ENCODE measurements around the gene CSNK2B.

CSNK2B gene

DNA sequence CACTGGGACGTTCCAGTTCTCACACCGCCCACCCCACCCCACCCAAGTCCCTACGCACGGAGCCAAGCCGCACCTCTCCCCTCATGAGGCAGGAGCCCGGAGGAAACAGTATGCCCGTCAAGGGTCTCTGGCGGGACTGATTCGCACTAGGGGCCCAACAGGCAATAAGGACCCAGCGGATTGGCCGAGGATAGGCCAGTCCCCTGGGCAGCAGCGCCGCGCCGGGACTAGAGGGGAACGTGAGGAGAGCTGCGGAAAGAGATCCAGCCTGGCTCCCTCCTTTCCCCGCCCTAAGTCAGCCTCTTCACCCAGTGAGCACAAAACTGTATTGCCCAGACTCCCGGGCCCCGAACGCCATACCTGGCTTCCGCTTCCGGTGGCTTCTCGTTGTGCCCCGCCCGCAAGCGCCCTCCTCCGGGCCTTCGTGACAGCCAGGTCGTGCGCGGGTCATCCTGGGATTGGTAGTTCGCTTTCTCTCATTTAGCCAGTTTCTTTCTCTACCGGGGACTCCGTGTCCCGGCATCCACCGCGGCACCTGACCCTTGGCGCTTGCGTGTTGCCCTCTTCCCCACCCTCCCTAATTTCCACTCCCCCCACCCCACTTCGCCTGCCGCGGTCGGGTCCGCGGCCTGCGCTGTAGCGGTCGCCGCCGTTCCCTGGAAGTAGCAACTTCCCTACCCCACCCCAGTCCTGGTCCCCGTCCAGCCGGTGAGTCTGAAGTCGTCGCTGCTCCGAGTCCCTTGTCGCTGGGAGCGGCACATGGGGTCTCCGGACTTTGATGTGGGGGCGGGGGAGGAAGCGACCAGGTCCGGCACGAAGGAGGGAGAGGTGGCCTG is at the start of gene CSNK2B:
Gene CSNK2B, plus strand, starts transcription at position 580 of the 836 bp plus-strand sequence. CDS start 752 bp downstream, outside the sequence.
- DNase-seq (ENCODE audit: low read depth) = peak; percentile 95

GRCh38 chr6:31617010-31617409 is 48.9 kb upstream of the CSNK2B start:
- DNase-seq (ENCODE audit: low read depth) = no peak

DNA sequence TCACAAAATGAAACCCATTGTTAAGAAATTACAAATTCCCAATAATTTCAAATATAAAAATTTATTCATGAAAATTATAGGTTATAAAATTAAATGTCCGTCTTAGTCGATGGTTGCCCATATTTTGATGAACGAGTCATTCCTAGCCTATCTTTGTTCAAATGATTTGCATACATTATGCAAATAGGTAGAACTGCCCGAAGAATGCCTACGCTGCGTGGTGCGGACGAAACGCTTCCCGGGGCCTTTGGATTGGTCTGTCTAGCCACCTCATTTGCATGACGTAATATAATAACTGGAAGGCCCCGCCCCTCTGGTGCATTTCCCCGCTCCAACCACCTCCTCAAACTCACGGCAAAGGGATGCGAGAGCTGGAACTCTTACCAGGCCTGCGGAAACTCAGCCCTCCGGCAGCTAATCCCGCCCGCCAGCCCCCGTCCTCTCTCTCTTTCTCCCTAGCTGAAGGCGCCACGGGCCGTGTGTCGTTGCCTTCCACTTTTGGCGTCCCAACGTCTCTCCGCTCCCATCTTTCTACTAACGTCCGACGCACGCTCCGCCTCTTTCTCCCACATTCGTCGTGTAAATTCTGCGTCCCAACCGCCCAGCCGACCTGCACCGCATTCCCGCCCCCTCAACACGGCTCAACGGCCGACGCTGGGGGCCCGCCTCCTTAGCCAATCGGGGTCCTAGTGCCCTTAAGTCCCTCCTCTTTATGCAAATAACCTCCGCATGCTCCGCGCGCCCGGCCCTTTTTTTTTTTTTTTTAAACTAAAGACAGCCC is 45.9 kb upstream of the CSNK2B start:
- peak; percentile 98 for DNase-seq (ENCODE audit: low read depth)

DNA sequence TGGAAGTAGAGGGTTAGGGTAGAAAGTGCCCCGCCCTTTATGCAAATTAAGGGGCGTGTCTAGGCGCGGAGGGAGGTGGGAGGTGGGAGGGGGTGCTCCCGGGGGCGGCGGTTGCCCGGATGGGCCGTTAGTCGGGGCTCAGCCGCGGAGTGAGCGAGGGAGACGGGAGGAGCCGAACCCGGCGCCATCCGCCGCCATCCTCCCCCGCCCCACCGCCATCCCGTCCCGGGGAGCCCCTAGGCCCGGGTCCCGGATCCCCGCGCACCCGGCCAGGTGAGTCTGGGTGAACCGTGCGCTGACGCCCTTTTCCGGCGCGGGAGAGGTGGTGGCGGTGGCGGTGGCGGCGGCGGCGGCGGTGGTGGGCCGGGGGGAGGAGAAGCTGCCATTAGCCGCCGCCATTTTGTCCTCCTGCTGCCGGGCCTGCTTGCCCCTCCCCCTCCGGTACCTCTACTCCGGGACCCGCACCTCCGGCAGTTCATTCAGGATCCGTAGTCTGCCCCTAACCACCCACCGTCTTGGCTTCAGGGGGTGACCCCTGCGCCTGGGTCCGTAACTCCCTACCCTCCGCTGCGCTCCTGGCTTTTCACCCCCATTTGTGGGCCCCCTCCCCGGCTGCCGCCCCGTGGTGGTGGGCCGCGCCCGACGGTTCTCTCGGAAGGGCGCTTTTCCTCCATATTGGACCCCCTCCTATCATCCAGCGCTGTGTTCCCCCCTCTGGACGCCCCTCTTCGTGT is 45.1 kb upstream of the CSNK2B start, which contains the start of gene PRRC2A:
Gene PRRC2A, plus strand, starts transcription at position 130 of the 734 bp plus-strand sequence. CDS start 2,075 bp downstream, outside the sequence.
- no peak for DNase-seq (ENCODE audit: low read depth)

DNA sequence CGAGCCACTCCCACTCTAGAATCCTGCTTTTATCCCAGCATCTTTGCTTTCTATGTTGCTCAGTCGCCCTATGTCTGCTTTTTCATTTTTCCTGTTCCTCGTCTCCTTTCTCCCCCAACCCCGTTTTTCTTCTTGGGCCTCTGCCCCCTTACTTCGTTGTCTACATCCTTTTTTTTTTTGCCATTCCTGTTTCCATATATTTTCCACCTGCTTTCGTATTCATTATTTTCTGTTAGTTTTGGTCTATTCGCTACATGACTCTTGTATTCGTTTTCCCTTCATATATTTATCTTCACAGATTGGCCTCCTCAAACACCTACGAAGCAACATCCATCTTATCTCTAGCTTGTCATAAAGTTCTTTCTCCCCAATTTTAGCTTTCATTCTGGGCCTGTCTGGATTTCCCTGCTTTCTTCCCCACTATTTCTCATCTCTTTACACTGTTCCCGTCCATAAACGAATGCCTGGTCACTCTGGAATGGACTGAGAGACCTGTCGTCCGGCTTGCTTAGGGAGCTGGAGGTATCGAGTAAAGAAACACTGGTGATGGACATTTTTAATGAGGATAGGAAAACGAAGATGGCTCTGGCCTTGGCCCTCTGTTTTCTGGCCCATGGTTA is 44.5 kb upstream of the CSNK2B start:
- DNase-seq (ENCODE audit: low read depth) = no peak

- DNase-seq (ENCODE audit: low read depth) = no peak
Measured at GRCh38 chr6:31621991-31622390, 43.9 kb upstream of the CSNK2B start.

DNA sequence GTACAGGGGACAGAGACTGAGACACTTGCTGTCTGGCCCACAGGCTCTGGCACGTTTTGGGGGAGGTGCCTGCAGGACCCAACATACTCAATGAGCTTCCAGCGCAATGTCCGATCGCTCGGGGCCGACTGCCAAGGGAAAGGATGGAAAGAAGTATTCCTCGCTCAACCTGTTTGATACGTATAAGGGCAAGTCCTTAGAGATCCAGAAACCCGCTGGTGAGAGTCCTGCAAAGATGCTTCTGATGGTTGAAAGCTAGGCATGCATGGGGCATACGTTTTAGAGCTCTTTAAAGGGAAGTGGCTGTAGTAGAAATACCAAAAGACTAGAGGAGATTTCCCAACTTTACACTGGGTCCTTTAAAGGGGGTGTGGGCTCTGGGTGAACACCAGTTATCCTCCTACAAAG is 43.2 kb upstream of the CSNK2B start:
- DNase-seq (ENCODE audit: low read depth) = no peak

DNA sequence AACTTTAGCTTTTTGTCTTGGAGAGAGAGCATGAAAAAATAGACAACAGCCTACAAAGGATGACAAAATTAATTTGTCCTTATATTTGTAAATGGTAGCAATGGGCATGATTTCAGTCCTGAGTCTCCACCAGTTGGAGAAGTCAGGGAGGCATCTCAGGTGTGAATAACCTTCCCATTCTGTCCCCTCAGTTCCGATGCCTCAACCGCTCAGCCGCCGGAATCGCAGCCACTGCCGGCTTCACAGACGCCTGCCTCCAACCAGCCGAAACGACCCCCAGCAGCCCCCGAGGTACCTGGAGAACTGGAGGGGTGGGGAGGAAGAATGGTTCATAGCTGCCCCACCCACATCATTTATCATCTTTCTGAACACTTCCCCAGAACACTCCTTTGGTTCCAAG is 41.8 kb upstream of the CSNK2B start:
- no peak for DNase-seq (ENCODE audit: low read depth)

DNA sequence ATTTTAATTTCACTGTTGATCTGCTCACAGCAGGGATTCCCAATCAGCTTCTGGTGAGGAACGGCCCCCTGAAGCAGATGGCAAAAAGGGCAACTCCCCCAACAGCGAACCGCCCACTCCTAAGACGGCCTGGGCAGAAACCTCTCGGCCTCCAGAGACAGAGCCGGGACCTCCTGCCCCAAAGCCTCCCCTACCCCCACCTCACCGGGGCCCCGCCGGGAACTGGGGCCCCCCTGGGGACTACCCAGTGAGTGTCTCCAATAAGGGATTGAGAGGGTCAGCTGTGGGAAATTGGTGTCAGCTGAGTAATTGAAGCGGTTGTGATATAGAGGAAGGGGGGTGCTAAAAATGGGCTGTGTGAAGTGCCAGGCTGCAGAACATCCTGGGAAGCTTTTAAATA is 38.9 kb upstream of the CSNK2B start:
- no peak for DNase-seq (ENCODE audit: low read depth)

DNA sequence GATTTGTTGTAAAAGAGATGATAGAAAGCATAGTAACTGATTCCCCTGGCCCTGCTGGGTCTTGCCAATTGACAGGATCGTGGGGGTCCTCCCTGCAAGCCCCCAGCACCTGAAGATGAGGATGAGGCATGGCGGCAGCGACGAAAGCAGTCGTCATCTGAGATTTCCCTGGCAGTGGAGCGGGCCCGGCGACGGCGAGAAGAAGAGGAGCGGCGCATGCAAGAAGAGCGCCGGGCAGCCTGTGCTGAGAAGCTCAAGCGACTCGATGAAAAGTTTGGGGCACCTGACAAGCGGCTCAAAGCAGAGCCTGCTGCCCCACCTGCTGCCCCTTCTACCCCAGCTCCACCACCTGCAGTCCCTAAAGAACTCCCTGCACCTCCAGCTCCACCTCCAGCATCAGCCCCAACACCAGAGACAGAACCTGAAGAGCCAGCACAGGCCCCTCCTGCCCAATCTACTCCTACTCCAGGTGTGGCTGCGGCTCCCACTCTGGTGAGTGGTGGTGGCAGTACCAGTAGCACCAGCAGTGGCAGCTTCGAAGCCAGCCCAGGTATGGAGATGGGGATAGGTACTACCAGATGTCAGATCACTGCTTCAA is 38.1 kb upstream of the CSNK2B start:
- no peak for DNase-seq (ENCODE audit: low read depth)

DNA sequence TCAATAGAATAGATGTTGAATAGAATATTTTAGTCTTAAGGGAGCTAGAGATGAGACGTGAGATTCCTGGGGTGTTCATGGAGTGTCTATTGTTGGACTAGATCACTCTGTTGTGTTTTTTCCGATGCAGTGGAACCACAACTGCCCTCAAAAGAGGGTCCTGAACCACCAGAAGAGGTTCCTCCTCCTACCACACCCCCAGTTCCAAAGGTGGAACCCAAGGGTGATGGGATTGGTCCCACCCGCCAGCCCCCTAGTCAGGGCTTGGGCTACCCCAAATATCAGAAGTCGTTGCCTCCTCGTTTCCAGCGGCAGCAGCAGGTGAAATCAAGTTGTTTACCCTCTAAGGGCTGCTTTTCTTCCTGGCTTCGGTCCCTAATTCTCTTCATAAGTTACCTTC is 36.9 kb upstream of the CSNK2B start:
- no peak for DNase-seq (ENCODE audit: low read depth)

GRCh38 chr6:31630177-31630934 is 35.5 kb upstream of the CSNK2B start:
- DNase-seq (ENCODE audit: low read depth) = no peak

DNA sequence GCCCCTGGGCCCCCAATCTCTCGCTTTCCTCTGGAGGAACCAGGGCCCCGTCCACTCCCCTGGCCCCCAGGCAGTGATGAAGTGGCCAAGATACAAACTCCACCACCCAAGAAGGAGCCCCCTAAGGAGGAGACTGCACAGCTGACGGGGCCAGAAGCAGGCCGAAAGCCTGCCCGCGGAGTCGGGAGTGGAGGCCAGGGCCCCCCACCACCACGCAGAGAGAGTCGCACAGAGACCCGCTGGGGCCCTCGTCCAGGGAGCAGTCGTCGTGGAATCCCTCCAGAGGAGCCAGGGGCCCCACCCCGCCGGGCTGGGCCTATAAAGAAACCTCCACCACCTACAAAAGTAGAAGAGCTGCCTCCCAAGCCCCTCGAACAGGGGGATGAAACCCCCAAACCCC is 34.7 kb upstream of the CSNK2B start:
- no peak for DNase-seq (ENCODE audit: low read depth)

- no peak for DNase-seq (ENCODE audit: low read depth)
Measured at GRCh38 chr6:31631681-31632278, 34.1 kb upstream of the CSNK2B start.

DNA sequence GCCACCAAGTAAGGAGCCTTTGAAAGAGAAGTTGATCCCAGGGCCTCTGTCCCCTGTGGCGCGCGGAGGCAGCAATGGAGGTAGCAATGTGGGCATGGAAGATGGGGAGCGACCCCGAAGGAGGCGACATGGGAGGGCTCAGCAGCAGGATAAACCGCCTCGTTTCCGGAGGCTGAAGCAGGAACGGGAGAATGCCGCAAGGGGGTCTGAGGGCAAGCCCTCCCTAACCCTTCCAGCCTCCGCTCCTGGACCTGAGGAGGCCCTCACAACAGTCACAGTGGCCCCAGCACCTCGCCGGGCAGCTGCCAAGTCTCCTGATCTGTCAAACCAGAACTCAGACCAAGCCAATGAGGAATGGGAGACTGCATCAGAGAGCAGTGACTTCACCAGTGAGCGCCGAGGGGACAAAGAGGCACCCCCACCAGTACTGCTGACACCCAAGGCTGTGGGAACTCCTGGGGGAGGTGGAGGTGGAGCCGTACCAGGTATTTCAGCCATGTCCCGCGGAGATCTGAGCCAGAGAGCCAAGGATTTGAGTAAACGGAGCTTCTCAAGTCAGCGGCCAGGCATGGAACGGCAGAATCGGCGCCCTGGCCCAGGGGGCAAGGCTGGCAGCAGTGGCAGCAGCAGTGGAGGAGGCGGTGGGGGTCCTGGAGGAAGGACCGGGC is 33.5 kb upstream of the CSNK2B start:
- no peak for DNase-seq (ENCODE audit: low read depth)

DNA sequence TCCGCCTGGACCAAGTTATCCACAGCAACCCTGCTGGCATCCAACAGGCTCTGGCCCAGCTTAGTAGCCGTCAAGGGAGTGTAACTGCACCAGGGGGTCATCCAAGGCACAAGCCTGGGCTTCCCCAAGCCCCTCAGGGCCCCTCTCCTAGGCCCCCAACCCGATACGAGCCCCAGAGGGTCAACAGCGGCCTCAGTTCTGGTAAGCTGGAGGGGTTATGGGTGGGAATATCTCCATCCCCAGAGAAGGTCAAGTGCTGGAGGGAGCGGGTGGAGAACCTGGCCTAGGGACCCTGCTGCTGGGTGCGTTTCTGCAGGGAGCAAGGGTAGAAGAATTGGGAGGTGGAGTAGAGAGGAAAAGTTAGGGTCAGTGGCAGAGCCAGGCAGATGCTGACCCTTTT is 32.4 kb upstream of the CSNK2B start:
- DNase-seq (ENCODE audit: low read depth) = no peak

DNA sequence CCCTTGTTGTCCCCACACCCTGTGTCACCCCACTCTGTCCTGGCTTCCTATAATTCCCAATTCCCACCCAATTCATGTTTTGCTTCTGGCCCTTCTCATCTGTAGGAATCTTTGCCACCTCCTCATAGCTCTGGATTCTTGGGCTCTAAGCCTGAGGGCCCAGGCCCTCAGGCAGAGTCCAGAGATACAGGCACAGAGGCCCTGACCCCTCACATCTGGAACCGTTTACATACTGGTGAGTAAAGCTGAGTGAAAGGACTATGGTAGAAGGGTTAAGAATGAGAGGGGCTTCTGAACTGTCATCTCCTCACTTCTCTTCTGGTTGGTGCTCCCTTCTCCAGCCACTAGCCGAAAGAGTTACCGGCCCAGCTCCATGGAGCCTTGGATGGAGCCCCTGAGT is 31.7 kb upstream of the CSNK2B start:
- DNase-seq (ENCODE audit: low read depth) = no peak

- no peak for DNase-seq (ENCODE audit: low read depth)
Measured at GRCh38 chr6:31634969-31635575, 30.8 kb upstream of the CSNK2B start.
